ENCODE data around the gene SMARCB1.
A peak's percentile ranks its signal among the peaks of the same experiment; 100 is the strongest.

Gene SMARCB1

GRCh38 chr22:23833017-23833751, 46.4 kb downstream of the SMARCB1 start:
- DNase-seq = no peak

- DNase-seq = no peak
These were observed 47.1 kb downstream of the SMARCB1 start for GRCh38 chr22:23833911-23834317.

GRCh38 chr22:23834406-23834792, 47.6 kb downstream of the SMARCB1 start:
- no peak for DNase-seq

- DNase-seq = no peak
These were observed 48.2 kb downstream of the SMARCB1 start for GRCh38 chr22:23834793-23835483.

- DNase-seq = no peak
These were observed 48.8 kb downstream of the SMARCB1 start for GRCh38 chr22:23835484-23836144.

- no peak for DNase-seq
These were observed 49.5 kb downstream of the SMARCB1 start for GRCh38 chr22:23836281-23836680.

GRCh38 chr22:23836692-23837495, 50.1 kb downstream of the SMARCB1 start:
- DNase-seq = no peak

- DNase-seq = no peak
These were observed 50.7 kb downstream of the SMARCB1 start for GRCh38 chr22:23837496-23837859.

- no peak for DNase-seq
These were observed 51.3 kb downstream of the SMARCB1 start for GRCh38 chr22:23837911-23838680.

GRCh38 chr22:23838681-23839468, 52.1 kb downstream of the SMARCB1 start, which contains the start of gene DERL3:
Gene DERL3 (minus strand): TSS chr22:23839006. CDS start chr22:23838987, 19 bp downstream.
- DNase-seq = peak; percentile 100

- no peak for DNase-seq
These were observed 53.3 kb downstream of the SMARCB1 start for GRCh38 chr22:23840026-23840425.

GRCh38 chr22:23841292-23841691, 54.5 kb downstream of the SMARCB1 start:
- no peak for DNase-seq

GRCh38 chr22:23841736-23842445, 55.1 kb downstream of the SMARCB1 start:
- no peak for DNase-seq

GRCh38 chr22:23842599-23842998, 55.8 kb downstream of the SMARCB1 start:
- peak; percentile 31 for DNase-seq

GRCh38 chr22:23844739-23845202, 58.0 kb downstream of the SMARCB1 start:
- no peak for DNase-seq

- no peak for DNase-seq
These were observed 58.7 kb downstream of the SMARCB1 start for GRCh38 chr22:23845265-23846080.

GRCh38 chr22:23846081-23846469, 59.3 kb downstream of the SMARCB1 start:
- no peak for DNase-seq

- no peak for DNase-seq
These were observed 60.6 kb downstream of the SMARCB1 start for GRCh38 chr22:23847310-23847920.

Measured in NCI-H69 (cell line).